SJSA1 (cell line): ENCODE results near the gene HMGN4. TPM values are rescaled to one million over a fixed set of nuclear protein-coding genes. Genes with fewer than 3 reads are reported as not detected.

Experiments used
- DNase-seq, 2 experiments: peaks; one replicate each; pipeline ENCODE4 v3.0.0-alpha.2; 2015 to 2020; ENCODE audit warnings: low spot score in 2 of 2, low read depth in 1 of 2
- H3K27ac ChIP-seq: fragments of 250-450 bp; sonication (Bioruptor Pico); 2 replicates; pipeline ENCODE4 v1.5.1; 2020; ENCODE audit warnings: mild to moderate bottlenecking, moderate library complexity
- H3K27me3 ChIP-seq: fragments of 250-450 bp; sonication (Bioruptor Pico); replicated peaks from 2 replicates; pipeline ENCODE4 v1.5.1; 2020; ENCODE audit warnings: mild to moderate bottlenecking, moderate library complexity
- H3K36me3 ChIP-seq: fragments of 250-450 bp; sonication (Bioruptor Pico); 2 replicates; pipeline ENCODE4 v1.5.1; 2020; ENCODE audit warnings: mild to moderate bottlenecking
- H3K4me1 ChIP-seq: fragments of 250-450 bp; sonication (Bioruptor Pico); replicated peaks from 2 replicates; pipeline ENCODE4 v1.6.1; 2021; ENCODE audit warnings: mild to moderate bottlenecking
- H3K4me3 ChIP-seq: fragments of 250-450 bp; sonication (Bioruptor Pico); 2 replicates; pipeline ENCODE4 v1.5.1; 2020; ENCODE audit warnings: mild to moderate bottlenecking
- H3K9me3 ChIP-seq: fragments of 250-450 bp; sonication (Bioruptor Pico); replicated peaks from 2 replicates; pipeline ENCODE4 v1.5.1; 2020; ENCODE audit warnings: mild to moderate bottlenecking
- total RNA-seq: library from RNA; depleted of rRNA; stranded (reverse); fragments of >200 nt; shearing (Covaris generic); gene quantifications from 2 replicates; pipeline ENCODE4 v1.2.3, GENCODE V29; 2014

Gene HMGN4
- total RNA-seq, 1 experiment from 2014 or later = 110 TPM

GRCh38 chr6:26568601-26569432 is 30.7 kb downstream of the HMGN4 start:
- no peaks in the 10 kb centered on the region for H3K9me3 ChIP-seq
- peak overlapping the region; percentile 26; the same call in 1 of the 2 replicates for H3K27ac ChIP-seq

DNA sequence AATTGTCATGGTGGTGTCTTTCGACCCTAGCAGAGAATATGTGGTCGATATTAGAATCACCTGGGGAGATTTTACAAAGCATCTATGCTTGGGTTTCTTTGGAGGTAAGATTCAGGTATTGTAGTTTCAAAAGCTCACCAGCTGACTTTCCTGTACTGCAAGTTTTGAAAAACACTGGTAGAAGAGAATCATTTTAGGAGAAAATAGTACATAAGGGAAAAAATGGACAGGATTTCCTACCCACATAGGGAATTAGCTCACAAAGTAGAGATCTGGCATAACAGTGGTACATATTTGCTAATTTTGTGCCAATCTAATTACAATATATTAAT is 31.2 kb downstream of the HMGN4 start:
- Histone ChIP-seq H3K4me1 (0 out of 2 replicates have a peak, but pooled peaks cover 4% of the 10 kb centered on the region), H3K36me3 (no peaks in the 10 kb centered on the region), H3K9me3 (no peaks in the 10 kb centered on the region), H3K27me3 (no peaks in the 10 kb centered on the region), H3K4me3 (peak overlapping the region; percentile 52), H3K27ac (no peak overlapping the region)
- DNase-seq = no peak

More at GRCh38 chr6:26568601-26569432, 30.7 kb downstream of the HMGN4 start:
- Histone ChIP-seq H3K36me3 (no peaks in the 10 kb centered on the region), H3K4me1 (0 out of 2 replicates have a peak, but pooled peaks cover 4% of the 10 kb centered on the region), H3K27me3 (no peaks in the 10 kb centered on the region), H3K4me3 (peak overlapping the region; percentile 52)
- DNase-seq = peak; percentile 84 to 92

DNA sequence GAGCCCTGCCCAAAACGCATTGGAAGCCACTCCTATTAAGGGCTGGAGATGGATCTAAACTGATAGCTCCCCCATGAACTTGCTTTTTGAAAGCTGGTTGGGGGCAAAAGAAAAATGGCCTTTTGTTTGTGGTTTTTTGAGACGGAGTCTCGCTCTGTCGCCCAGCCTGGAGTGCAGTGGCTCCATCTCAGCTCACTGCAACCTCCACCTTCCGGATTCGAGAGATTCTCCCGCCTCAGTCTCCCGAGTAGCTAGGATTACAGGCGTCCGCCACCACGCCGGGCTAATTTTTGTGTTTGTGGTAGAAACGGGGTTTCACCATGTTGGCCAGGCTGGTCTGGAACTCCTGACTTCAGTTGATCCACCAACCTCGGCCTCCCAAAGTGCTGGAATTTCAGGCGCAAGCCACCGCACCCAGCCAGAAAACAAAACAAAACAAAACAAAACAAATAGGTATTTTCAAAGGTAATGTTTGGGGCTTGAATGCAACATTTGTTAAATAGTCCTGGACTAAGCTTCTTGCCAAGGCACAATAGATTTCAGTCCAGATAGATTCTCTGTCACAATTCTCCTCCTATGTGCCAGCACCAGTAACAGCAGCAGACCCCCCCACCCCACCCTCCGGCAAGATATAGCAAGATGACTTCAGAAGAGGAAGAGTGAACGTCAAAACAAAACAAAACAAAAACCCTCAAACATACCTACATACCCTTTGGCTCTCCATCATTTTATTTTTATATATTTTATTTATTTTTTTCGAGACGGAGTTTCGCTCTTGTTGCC is 32.1 kb downstream of the HMGN4 start:
- Histone ChIP-seq H3K27ac (no peak overlapping the region), H3K36me3 (no peaks in the 10 kb centered on the region), H3K4me3 (no peak overlapping the region), H3K4me1 (0 out of 2 replicates have a peak, but pooled peaks cover 4% of the 10 kb centered on the region), H3K9me3 (no peaks in the 10 kb centered on the region), H3K27me3 (no peaks in the 10 kb centered on the region)
- no peak for DNase-seq

DNA sequence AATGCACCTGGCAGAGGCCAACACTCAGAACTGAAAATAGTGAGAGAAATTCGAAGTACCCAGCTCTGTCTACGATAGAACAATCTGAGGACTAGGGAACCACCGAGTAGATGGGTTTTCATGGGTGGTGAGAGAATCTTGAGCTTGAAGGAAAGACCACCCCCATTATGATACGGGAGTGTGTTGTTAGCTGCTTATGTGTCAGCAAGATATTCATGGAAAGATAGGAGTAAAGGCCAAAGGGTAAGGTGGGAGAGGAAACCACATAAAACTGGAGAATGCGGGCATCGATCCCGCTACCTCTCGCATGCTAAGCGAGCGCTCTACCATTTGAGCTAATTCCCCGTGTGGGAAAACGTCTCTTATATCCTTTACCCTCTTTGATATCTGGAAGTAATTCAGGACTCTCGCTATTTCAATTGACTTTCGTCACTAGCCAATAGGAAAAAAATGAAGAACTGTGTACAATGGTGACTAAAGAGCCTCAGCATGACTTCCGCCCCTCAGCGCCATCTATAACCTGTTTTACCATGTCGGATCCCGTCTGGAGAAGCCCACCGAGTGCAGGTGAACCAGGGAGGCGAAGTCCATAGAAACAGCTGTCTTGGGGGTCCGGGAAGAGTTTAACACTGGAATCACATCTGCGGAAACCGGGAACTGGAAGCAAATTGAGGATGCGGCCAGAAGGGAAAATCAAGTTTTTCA is 33.6 kb downstream of the HMGN4 start:
- Histone ChIP-seq H3K27ac (peak overlapping the region; percentile 45), H3K4me1 (0 out of 2 replicates have a peak, but pooled peaks cover 4% of the 10 kb centered on the region), H3K4me3 (peak overlapping the region; percentile 40), H3K9me3 (no peaks in the 10 kb centered on the region), H3K27me3 (no peaks in the 10 kb centered on the region; the same call in 1 of the 2 replicates), H3K36me3 (no peaks in the 10 kb centered on the region)
- peak; percentile 76 to 94 for DNase-seq

DNA sequence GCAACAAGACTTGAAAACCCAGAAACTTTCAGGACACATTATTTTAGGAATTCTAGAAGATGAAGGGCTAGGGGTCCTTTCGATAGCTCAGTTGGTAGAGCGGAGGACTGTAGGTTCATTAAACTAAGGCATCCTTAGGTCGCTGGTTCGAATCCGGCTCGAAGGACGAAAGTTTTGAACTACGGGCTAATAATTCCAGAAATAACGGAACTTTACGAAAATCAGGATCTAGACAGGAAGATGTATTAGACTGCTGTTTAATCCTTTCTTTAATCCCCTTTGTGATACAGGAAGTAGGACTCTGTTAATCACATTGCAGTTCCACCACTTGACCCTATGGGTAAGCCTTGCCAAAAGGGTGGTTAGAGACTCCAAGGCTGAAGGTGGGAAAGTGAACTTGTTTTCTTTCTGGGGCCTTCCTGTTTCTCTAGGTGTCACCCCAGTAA is 37.4 kb downstream of the HMGN4 start:
- Histone ChIP-seq H3K27me3 (no peaks in the 10 kb centered on the region; the same call in 1 of the 2 replicates), H3K4me3 (no peak overlapping the region), H3K4me1 (no peaks in the 10 kb centered on the region), H3K36me3 (no peaks in the 10 kb centered on the region), H3K27ac (no peak overlapping the region), H3K9me3 (0 out of 2 replicates have a peak, but pooled peaks cover 3% of the 10 kb centered on the region)
- DNase-seq = no peak

GRCh38 chr6:26576407-26576843 is 38.3 kb downstream of the HMGN4 start:
- Histone ChIP-seq H3K4me1 (no peaks in the 10 kb centered on the region), H3K27ac (no peak overlapping the region), H3K36me3 (no peaks in the 10 kb centered on the region), H3K27me3 (peaks cover under 1% of the 10 kb centered on the region; the same call in 1 of the 2 replicates), H3K9me3 (0 out of 2 replicates have a peak, but pooled peaks cover 3% of the 10 kb centered on the region), H3K4me3 (no peak overlapping the region)
- DNase-seq = no peak

DNA sequence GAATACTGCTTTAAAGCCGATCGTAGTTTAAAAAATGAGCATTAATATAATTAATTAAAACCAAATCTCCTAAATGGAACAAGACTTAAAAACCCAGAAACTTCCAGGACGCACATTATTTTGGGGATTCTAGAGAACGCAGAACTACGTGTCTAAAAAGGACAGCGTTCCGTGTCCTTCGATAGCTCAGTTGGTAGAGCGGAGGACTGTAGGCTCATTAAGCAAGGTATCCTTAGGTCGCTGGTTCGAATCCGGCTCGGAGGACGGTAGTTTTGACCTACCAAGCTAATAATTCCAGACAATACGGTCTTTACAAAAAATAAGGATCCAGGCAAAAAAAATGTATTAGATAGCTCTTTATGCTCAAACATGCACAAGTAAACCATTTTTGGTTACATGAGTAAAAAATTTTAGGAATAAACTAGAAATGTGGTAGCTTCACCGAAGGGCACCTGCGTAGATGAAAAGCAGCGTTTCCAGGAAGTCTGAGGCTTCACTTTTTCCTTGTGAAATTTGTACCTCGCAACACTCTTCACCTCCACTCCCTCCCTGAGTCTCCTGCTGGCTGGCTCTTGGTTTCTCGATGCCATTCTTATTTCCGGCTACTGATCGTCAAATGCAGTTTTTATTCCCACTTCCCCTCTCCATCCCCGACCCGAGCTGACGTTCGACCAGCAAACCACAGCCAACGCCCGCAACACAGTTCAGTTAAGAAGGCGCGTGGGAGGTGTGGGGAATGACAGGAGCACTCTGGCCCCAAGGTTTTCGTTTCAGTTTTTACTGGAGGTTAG is 39.0 kb downstream of the HMGN4 start:
- DNase-seq = no peak
- Histone ChIP-seq H3K36me3 (no peaks in the 10 kb centered on the region), H3K27ac (no peak overlapping the region), H3K4me3 (no peak overlapping the region), H3K27me3 (peaks cover 5% of the 10 kb centered on the region), H3K9me3 (0 out of 2 replicates have a peak, but pooled peaks cover 3% of the 10 kb centered on the region), H3K4me1 (no peaks in the 10 kb centered on the region)

- no peaks in the 10 kb centered on the region for H3K4me1 ChIP-seq
- H3K36me3 ChIP-seq = no peaks in the 10 kb centered on the region
- H3K4me3 ChIP-seq = no peak overlapping the region
- no peak for DNase-seq
- no peak overlapping the region for H3K27ac ChIP-seq
- H3K27me3 ChIP-seq = peaks cover 8% of the 10 kb centered on the region
- 0 out of 2 replicates have a peak, but pooled peaks cover 3% of the 10 kb centered on the region for H3K9me3 ChIP-seq
Observed at GRCh38 chr6:26577720-26578072, 39.5 kb downstream of the HMGN4 start.

GRCh38 chr6:26578279-26578678 is 40.1 kb downstream of the HMGN4 start:
- Histone ChIP-seq H3K36me3 (no peaks in the 10 kb centered on the region), H3K4me3 (no peak overlapping the region), H3K4me1 (no peaks in the 10 kb centered on the region), H3K27ac (no peak overlapping the region), H3K27me3 (peaks cover 8% of the 10 kb centered on the region), H3K9me3 (0 out of 2 replicates have a peak, but pooled peaks cover 3% of the 10 kb centered on the region)
- DNase-seq = no peak

DNA sequence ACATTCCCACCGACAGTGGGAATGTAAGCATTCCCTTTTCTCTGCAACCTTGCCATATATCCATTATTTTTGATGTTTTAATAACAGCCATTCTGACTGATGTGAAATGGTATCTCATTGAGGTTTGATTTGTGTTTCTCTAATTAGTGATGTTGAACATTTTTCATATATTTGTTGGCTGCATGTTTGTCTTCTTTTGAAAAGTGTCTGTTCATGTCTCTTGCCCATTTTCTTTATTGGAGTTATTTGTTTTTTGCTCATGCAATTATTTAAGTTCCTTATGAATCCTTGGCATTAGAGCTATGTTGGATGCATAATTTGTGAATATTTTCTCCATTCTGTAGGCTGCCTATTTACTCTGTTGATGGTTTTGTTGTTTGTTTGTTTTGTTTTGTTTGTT is 40.6 kb downstream of the HMGN4 start:
- DNase-seq = no peak
- Histone ChIP-seq H3K4me3 (no peak overlapping the region), H3K9me3 (0 out of 2 replicates have a peak, but pooled peaks cover 3% of the 10 kb centered on the region), H3K36me3 (no peaks in the 10 kb centered on the region), H3K4me1 (no peaks in the 10 kb centered on the region), H3K27ac (no peak overlapping the region), H3K27me3 (peaks cover 8% of the 10 kb centered on the region)

DNA sequence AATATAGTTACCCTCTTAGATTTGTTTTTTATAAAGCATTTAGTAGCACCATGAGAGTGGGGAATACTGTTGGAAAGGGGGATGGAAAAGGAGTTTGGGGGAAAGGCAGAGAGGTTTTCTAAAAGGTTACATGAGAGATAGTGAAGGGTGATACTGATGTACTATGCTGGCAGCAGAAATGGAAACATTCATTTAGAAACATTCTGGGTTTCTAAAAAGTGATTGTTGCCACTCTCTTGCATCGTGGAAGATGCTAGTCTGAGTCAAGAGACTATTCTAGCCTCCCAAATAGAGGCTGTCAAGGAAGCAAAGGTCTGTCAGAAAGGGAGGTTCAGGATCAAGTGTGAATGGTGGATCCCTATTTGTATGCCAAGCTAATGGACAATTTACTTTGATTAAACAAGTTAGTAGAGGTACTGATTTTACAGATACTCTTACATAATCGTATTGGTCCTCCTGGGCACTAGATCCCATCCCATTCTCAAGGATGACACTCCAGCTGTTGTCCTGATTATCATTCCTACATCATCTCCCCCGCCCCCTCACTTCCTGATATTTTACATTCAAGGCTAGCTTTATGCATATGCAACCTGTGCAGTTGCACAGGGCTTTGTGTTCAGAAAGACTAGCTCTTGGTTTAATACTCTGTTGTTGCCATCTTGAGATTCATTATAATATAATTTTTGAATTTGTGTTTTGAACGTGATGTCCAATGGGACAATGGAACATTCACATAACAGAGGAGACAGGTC is 43.2 kb downstream of the HMGN4 start:
- Histone ChIP-seq H3K36me3 (no peaks in the 10 kb centered on the region), H3K27me3 (peaks cover 8% of the 10 kb centered on the region), H3K9me3 (0 out of 2 replicates have a peak, but pooled peaks cover 3% of the 10 kb centered on the region), H3K4me3 (no peak overlapping the region), H3K27ac (no peak overlapping the region), H3K4me1 (no peaks in the 10 kb centered on the region)
- DNase-seq = no peak

DNA sequence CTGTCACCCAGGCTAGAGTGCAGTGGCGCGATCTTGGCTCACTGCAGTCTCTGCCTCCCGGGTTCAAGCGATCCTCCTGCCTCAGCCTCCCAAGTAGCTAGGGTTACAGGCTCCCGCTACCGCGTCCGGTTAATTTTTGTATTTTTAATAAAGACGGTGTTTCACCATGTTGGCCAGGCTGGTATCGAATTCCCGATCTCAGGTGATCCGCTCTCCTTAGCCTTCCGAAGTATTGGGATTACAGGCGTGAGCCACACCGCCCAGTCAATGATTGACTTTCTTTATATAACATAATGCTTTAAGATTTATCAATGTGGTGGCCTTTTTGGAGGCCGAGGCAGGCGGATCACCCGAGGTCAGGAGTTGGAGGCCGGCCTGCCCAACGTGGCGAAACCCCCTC is 50.8 kb downstream of the HMGN4 start:
- no peak for DNase-seq
- Histone ChIP-seq H3K4me3 (no peak overlapping the region), H3K4me1 (no peaks in the 10 kb centered on the region), H3K27ac (no peak overlapping the region), H3K27me3 (peaks cover 7% of the 10 kb centered on the region; the same call in 1 of the 2 replicates), H3K9me3 (no peaks in the 10 kb centered on the region), H3K36me3 (no peaks in the 10 kb centered on the region)
